T-helper 1 cell treated with Interleukin-12 subunit alpha and Interleukin-12 subunit beta and Interleukin-4 antibody, amounts not matched to agents 30 μg/mL and 1 μg/mL, for 36 hours (primary cell): ENCODE results near the gene CRYBG1.

Experiments used
- H3K27ac Mint-ChIP-seq: one replicate; pipeline ENCODE4 v1.8.0; 2021; ENCODE audit warnings: mild to moderate bottlenecking, mixed read lengths
- H3K27me3 Mint-ChIP-seq: one replicate; pipeline ENCODE4 v1.8.0; 2021; ENCODE audit warnings: low read depth, mixed read lengths
- H3K36me3 Mint-ChIP-seq: one replicate; pipeline ENCODE4 v1.8.0; 2021; ENCODE audit warnings: low read depth, mixed read lengths
- H3K4me1 Mint-ChIP-seq: one replicate; pipeline ENCODE4 v1.8.0; 2021; ENCODE audit warnings: low read depth, mixed read lengths
- H3K4me3 Mint-ChIP-seq: one replicate; pipeline ENCODE4 v1.8.0; 2021; ENCODE audit warnings: mild to moderate bottlenecking, moderate library complexity, mixed read lengths
- H3K9me3 Mint-ChIP-seq: one replicate; pipeline ENCODE4 v1.8.0; 2021; ENCODE audit warnings: mixed read lengths

CRYBG1 gene

GRCh38 chr6:106617857-106618256 lies 257.3 kb downstream of the CRYBG1 start:
- no peak overlapping the region for H3K4me3 Mint-ChIP-seq
- H3K36me3 Mint-ChIP-seq = peaks cover 13% of the 10 kb centered on the region
- H3K9me3 Mint-ChIP-seq = no peaks in the 10 kb centered on the region
- no peaks in the 10 kb centered on the region for H3K27me3 Mint-ChIP-seq
- H3K27ac Mint-ChIP-seq = no peak overlapping the region
- peaks cover 20% of the 10 kb centered on the region for H3K4me1 Mint-ChIP-seq

- Mint-ChIP-seq H3K9me3 (no peaks in the 10 kb centered on the region), H3K27me3 (no peaks in the 10 kb centered on the region), H3K36me3 (peaks cover 11% of the 10 kb centered on the region), H3K27ac (no peak overlapping the region), H3K4me1 (peaks cover 15% of the 10 kb centered on the region), H3K4me3 (no peak overlapping the region)
Observed at GRCh38 chr6:106618324-106618723, 257.8 kb downstream of the CRYBG1 start.

GRCh38 chr6:106619223-106619622 lies 258.7 kb downstream of the CRYBG1 start:
- peaks cover 11% of the 10 kb centered on the region for H3K36me3 Mint-ChIP-seq

GRCh38 chr6:106620931-106621672 lies 260.6 kb downstream of the CRYBG1 start:
- H3K27ac Mint-ChIP-seq = no peak overlapping the region
- H3K36me3 Mint-ChIP-seq = peaks cover 9% of the 10 kb centered on the region
- H3K4me1 Mint-ChIP-seq = peaks cover 2% of the 10 kb centered on the region
- no peaks in the 10 kb centered on the region for H3K27me3 Mint-ChIP-seq
- H3K9me3 Mint-ChIP-seq = no peaks in the 10 kb centered on the region
- H3K4me3 Mint-ChIP-seq = no peak overlapping the region

More at GRCh38 chr6:106619223-106619622, 258.7 kb downstream of the CRYBG1 start:
- Mint-ChIP-seq H3K27me3 (no peaks in the 10 kb centered on the region), H3K27ac (no peak overlapping the region), H3K9me3 (no peaks in the 10 kb centered on the region), H3K4me1 (peaks cover 7% of the 10 kb centered on the region), H3K4me3 (no peak overlapping the region)
